Measurements from ENCODE around the gene HPCAL1.
A peak's percentile ranks its signal among the peaks of the same experiment; 100 is the strongest.

Gene HPCAL1

GRCh38 chr2:10372862-10373240 is 70.1 kb downstream of the HPCAL1 start:
- DNase-seq: no peak

- DNase-seq: no peak
Measured at GRCh38 chr2:10373931-10374330, 71.2 kb downstream of the HPCAL1 start.

GRCh38 chr2:10374362-10374943 is 71.7 kb downstream of the HPCAL1 start:
- no peak for DNase-seq

- DNase-seq: peak; percentile 28
Measured at GRCh38 chr2:10375570-10376281, 73.0 kb downstream of the HPCAL1 start.

GRCh38 chr2:10377052-10377746 is 74.5 kb downstream of the HPCAL1 start:
- no peak for DNase-seq

GRCh38 chr2:10377747-10378085 is 75.0 kb downstream of the HPCAL1 start:
- DNase-seq: no peak

- DNase-seq: no peak
Measured at GRCh38 chr2:10378189-10378588, 75.5 kb downstream of the HPCAL1 start.

GRCh38 chr2:10380048-10380926 is 77.6 kb downstream of the HPCAL1 start:
- no peak for DNase-seq

GRCh38 chr2:10381997-10382353 is 79.3 kb downstream of the HPCAL1 start:
- DNase-seq: no peak

GRCh38 chr2:10382354-10383061 is 79.8 kb downstream of the HPCAL1 start:
- DNase-seq: peak; percentile 26

- no peak for DNase-seq
Measured at GRCh38 chr2:10383960-10384734, 81.4 kb downstream of the HPCAL1 start.

GRCh38 chr2:10385501-10385900 is 82.8 kb downstream of the HPCAL1 start:
- no peak for DNase-seq

GRCh38 chr2:10385933-10386773 is 83.4 kb downstream of the HPCAL1 start:
- DNase-seq: no peak

- no peak for DNase-seq
Measured at GRCh38 chr2:10387033-10387432, 84.3 kb downstream of the HPCAL1 start.

GRCh38 chr2:10388954-10389560 is 86.4 kb downstream of the HPCAL1 start:
- DNase-seq: no peak

- DNase-seq: no peak
Measured at GRCh38 chr2:10389573-10389972, 86.9 kb downstream of the HPCAL1 start.

GRCh38 chr2:10390369-10390801 is 87.7 kb downstream of the HPCAL1 start:
- DNase-seq: no peak

GRCh38 chr2:10392100-10392499 is 89.4 kb downstream of the HPCAL1 start:
- DNase-seq: no peak

GRCh38 chr2:10392548-10392947 is 89.8 kb downstream of the HPCAL1 start:
- DNase-seq: no peak

- no peak for DNase-seq
Measured at GRCh38 chr2:10392951-10393639, 90.4 kb downstream of the HPCAL1 start.

Data from activated CD8-positive, alpha-beta memory T cell treated with anti-CD3 and anti-CD28 coated beads, Interleukin-2, amount 50 U/mL, for 4 hours (primary cell).